Neural progenitor cell (in vitro differentiated cells): ENCODE results near the gene TNIP2.

Source experiments
- CTCF ChIP-seq: fragments of 200-600 bp; sonication (generic); IDR thresholded peaks from 2 replicates; pipeline ENCODE4 v1.5.1; 2017; ENCODE audit warnings: antibody characterized with exemption, mild to moderate bottlenecking
- EZH2 ChIP-seq: fragments of 200-600 bp; sonication (generic); IDR thresholded peaks from 2 replicates; pipeline ENCODE4 v1.6.1; 2017; ENCODE audit warnings: antibody characterized with exemption, mild to moderate bottlenecking, moderate library complexity

- TF ChIP-seq CTCF = no peak
- TF ChIP-seq EZH2 = no peak
These were observed 30.1 kb upstream of the TNIP2 start for GRCh38 chr4:2786152-2786671.
